Osteocyte (in vitro differentiated cells): Measurements from ENCODE around the gene OBP2A. TPM values are rescaled to one million over a fixed set of nuclear protein-coding genes. Genes with fewer than 3 reads are reported as not detected.
"Not testable (repeated sequence)": the region's sequence is repeated elsewhere in the genome, so short reads cannot be mapped to it uniquely, and the experiment has no call there.

Source experiments
- DNase-seq: peaks from one replicate; pipeline ENCODE4 v3.0.0; 2021; ENCODE audit warnings: mixed read lengths; ENCODE audit not compliant: unreplicated experiment; ENCODE audit errors: extremely low spot score
- H3K27ac Mint-ChIP-seq: one replicate; pipeline ENCODE4 v1.8.0; 2021; ENCODE audit warnings: mild to moderate bottlenecking, mixed read lengths; ENCODE audit not compliant: unreplicated experiment
- H3K27me3 Mint-ChIP-seq: one replicate; pipeline ENCODE4 v1.8.0; 2021; ENCODE audit warnings: mixed read lengths; ENCODE audit not compliant: unreplicated experiment
- H3K36me3 Mint-ChIP-seq: one replicate; pipeline ENCODE4 v1.8.0; 2021; ENCODE audit warnings: mixed read lengths; ENCODE audit not compliant: unreplicated experiment
- H3K4me1 Mint-ChIP-seq: one replicate; pipeline ENCODE4 v1.8.0; 2021; ENCODE audit warnings: mixed read lengths; ENCODE audit not compliant: unreplicated experiment
- H3K4me3 Mint-ChIP-seq: one replicate; pipeline ENCODE4 v1.8.0; 2021; ENCODE audit warnings: mild to moderate bottlenecking, moderate library complexity, mixed read lengths; ENCODE audit not compliant: unreplicated experiment
- H3K9me3 Mint-ChIP-seq: one replicate; pipeline ENCODE4 v1.8.0; 2021; ENCODE audit warnings: mixed read lengths; ENCODE audit not compliant: unreplicated experiment
- total RNA-seq: library from RNA; stranded (reverse); gene quantifications from 2 replicates; pipeline ENCODE4 v1.2.1, GENCODE V29; 2021
- TF ChIP-seq, protein P1 (sequence below): fragments of 200-600 bp; sonication (generic); IDR thresholded peaks from 2 replicates; pipeline ENCODE4 v1.5.0; 2021; ENCODE audit warnings: antibody characterized with exemption, mild to moderate bottlenecking, moderate library complexity

Gene OBP2A
- total RNA-seq, 1 donor from 2014 or later = not detected

DNA sequence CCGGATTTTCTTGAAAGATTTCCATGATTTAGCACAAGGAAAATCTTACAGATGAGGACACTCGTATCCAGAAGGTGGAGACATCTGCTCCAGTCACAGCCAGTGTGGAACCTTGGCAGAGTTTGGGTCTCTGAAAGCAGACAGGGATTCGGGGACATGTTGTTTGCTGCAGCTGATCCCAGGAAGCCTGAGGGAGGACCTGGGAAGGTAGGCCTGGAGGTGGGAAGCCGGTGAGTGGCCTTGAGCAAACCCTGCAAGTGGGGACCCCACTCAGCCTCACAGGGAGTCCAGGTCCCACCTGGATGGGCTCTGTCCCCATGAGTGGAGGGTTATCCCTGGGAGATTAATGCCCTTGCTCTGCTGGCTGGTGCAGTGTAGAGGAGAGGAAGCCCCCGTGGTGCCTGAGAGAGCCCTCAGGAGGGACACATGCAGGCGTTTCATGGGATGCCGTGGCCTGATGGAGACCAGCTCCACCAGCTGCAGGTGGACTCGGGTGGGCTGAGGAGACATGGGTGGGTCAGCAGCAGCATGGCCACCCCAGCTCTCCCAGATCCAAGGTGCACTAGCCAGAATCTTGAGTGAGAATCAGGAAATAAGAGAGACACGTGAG is 37.6 kb upstream of the OBP2A start:
- peak; percentile 67 for DNase-seq
- Mint-ChIP-seq H3K4me1 (peaks cover 1% of the 10 kb centered on the region), H3K4me3 (no peak overlapping the region), H3K36me3 (peaks cover 11% of the 10 kb centered on the region), H3K9me3 (peaks cover 10% of the 10 kb centered on the region), H3K27ac (no peak overlapping the region), H3K27me3 (peaks cover 11% of the 10 kb centered on the region)
- TF ChIP-seq, protein P1, sequence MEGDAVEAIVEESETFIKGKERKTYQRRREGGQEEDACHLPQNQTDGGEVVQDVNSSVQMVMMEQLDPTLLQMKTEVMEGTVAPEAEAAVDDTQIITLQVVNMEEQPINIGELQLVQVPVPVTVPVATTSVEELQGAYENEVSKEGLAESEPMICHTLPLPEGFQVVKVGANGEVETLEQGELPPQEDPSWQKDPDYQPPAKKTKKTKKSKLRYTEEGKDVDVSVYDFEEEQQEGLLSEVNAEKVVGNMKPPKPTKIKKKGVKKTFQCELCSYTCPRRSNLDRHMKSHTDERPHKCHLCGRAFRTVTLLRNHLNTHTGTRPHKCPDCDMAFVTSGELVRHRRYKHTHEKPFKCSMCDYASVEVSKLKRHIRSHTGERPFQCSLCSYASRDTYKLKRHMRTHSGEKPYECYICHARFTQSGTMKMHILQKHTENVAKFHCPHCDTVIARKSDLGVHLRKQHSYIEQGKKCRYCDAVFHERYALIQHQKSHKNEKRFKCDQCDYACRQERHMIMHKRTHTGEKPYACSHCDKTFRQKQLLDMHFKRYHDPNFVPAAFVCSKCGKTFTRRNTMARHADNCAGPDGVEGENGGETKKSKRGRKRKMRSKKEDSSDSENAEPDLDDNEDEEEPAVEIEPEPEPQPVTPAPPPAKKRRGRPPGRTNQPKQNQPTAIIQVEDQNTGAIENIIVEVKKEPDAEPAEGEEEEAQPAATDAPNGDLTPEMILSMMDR = no peak

DNA sequence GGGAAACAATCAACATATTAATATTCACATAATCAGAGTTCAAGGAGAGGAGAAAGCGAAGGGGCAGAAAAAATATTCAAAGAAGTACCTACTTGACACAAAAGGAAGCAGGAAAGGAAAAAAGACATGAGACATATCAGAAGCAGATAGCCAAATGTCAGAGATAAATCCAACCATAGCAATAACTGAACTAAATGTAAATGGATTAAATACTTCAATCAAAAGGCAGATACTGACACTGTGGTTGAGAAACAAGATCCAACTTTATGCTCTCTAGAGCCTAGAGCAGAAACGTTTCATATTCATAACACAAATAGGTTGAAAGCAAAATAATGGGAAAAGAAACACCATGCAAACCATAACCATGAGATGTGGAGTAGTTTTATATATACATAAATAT is 36.5 kb upstream of the OBP2A start:
- DNase-seq = no peak
- Mint-ChIP-seq H3K4me3 (no peak overlapping the region), H3K9me3 (peaks cover 10% of the 10 kb centered on the region), H3K4me1 (no peaks in the 10 kb centered on the region), H3K36me3 (peaks cover 6% of the 10 kb centered on the region), H3K27me3 (peaks cover 11% of the 10 kb centered on the region), H3K27ac (no peak overlapping the region)
- TF ChIP-seq, protein P1 = no peak

DNA sequence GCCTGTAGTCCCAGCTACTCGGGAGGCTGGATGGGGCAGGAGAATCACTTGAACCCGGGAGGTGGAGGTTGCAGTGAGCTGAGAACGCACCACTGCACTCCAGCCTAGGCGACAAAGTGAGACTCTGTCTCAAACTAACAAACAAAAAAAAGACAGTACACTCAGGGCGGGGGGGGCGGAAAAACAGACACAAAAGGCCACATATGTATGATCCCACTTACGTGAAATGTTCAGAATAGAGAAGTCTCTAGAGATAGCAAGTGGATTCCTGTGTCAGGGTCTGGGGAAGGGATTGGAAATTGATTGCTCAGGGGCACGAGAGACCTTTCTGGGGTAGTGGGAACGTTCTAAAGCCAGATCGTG is 33.7 kb upstream of the OBP2A start:
- no peak overlapping the region for H3K27ac Mint-ChIP-seq

DNA sequence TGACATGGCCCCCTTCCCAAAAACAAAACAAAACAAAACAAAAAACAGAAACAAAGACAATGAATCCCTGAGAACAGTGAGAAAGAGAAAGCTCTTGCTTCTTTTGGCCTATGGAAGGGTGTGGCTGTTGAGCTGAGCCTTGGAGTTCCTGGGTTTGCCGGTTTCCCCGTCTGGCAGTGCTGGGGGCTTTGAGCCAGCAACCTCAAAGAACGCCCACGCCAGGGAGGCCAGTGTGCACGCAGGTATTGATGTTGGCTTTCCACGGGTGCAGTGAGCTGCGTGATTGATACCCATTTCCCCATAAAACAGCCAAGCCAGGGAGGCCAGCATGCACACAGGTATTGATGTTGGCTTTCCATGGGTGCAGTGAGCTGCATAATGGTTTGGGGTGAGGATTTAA is 33.0 kb upstream of the OBP2A start:
- H3K36me3 Mint-ChIP-seq = no peaks in the 10 kb centered on the region
- H3K9me3 Mint-ChIP-seq = peaks cover 10% of the 10 kb centered on the region
- DNase-seq = peak; percentile 38
- H3K27ac Mint-ChIP-seq = no peak overlapping the region
- H3K27me3 Mint-ChIP-seq = peaks cover 13% of the 10 kb centered on the region
- H3K4me1 Mint-ChIP-seq = no peaks in the 10 kb centered on the region
- TF ChIP-seq, protein P1 = no peak
- H3K4me3 Mint-ChIP-seq = no peak overlapping the region

More for the DNA sequence above, 33.7 kb upstream of the OBP2A start:
- H3K4me1 Mint-ChIP-seq = no peaks in the 10 kb centered on the region
- no peaks in the 10 kb centered on the region for H3K36me3 Mint-ChIP-seq
- DNase-seq = peak; percentile 63
- H3K9me3 Mint-ChIP-seq = peaks cover 10% of the 10 kb centered on the region
- TF ChIP-seq, protein P1 = no peak
- no peak overlapping the region for H3K4me3 Mint-ChIP-seq
- peaks cover 11% of the 10 kb centered on the region for H3K27me3 Mint-ChIP-seq

DNA sequence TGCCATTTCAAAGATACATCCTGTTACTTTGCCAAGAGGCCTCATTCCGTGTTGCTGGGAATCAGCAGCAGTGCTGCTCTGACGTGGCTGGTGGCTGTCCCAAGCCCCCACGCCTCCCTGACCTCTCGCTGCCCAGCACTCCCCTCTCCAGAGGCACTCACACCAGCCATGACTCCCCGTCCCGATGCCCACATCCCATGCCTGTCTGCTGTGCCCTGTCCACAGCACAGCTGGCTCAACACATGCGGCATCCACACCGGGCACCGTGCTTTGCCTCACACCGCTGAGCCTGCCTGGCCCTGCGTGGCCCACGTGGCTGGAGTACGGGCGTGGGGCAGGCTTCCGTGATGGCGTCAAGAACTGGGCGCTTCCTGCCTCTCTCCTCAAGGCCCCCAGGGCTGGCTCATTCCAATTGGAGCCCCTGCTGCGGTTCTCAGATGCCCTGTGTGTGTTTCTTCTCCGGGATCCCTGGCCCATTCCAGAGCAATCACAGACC is 32.5 kb upstream of the OBP2A start:
- H3K27ac Mint-ChIP-seq = no peak overlapping the region
- no peak overlapping the region for H3K4me3 Mint-ChIP-seq
- H3K4me1 Mint-ChIP-seq = no peaks in the 10 kb centered on the region
- peak; percentile 83 for DNase-seq
- H3K9me3 Mint-ChIP-seq = peaks cover 10% of the 10 kb centered on the region
- H3K27me3 Mint-ChIP-seq = peaks cover 15% of the 10 kb centered on the region
- TF ChIP-seq, protein P1 = no peak
- H3K36me3 Mint-ChIP-seq = no peaks in the 10 kb centered on the region

DNA sequence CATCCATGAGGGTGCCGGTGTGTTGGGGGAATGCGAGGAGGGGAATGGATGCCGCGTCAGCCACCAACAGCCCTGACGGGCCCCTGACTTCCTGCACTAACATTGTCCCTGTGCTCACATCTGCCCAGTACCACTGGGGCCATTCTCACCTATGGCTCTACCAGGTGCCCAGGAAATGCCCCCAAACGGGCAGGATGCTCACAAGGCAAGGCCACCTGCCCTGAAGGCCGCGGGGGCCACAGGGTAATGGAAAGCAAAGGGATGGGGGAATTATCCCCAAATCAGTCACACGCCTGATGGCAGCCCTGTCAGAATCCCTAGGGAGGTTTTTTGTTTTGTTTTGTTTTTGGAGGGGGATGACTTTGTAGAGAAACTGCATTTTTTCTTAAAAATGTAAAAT is 32.0 kb upstream of the OBP2A start:
- not testable (repeated sequence) for H3K27ac Mint-ChIP-seq, H3K4me1 Mint-ChIP-seq, H3K36me3 Mint-ChIP-seq, H3K4me3 Mint-ChIP-seq, DNase-seq, H3K9me3 Mint-ChIP-seq
- peaks cover 15% of the 10 kb centered on the region for H3K27me3 Mint-ChIP-seq
